K562 (cell line): Measurements from ENCODE around the gene ZNF629. TPM values are rescaled to one million over a fixed set of nuclear protein-coding genes. Genes with fewer than 3 reads are reported as not detected.
A peak's percentile ranks its signal among the peaks of the same experiment; 100 is the strongest.

Experiments used
- ETS2 ChIP-seq: IDR thresholded peaks from 2 replicates; pipeline ENCODE4 v1.6.1; 2016; ENCODE audit warnings: borderline replicate concordance, missing genetic modification characterization, mild to moderate bottlenecking, moderate library complexity, missing compliant biosample characterization; ENCODE audit not compliant: poor library complexity, severe bottlenecking
- NFRKB ChIP-seq: fragments of 450-650 bp; IDR thresholded peaks from 2 replicates; pipeline ENCODE4 v1.6.1; 2016; ENCODE audit warnings: low read depth
- RBBP5 ChIP-seq: fragments of 200-600 bp; sonication (generic); IDR thresholded peaks from 2 replicates; pipeline ENCODE4 v1.6.1; 2012; ENCODE audit warnings: borderline replicate concordance, mild to moderate bottlenecking, low read length, control low read depth, inconsistent platforms; ENCODE audit not compliant: insufficient read depth, poor library complexity, severe bottlenecking
- SAP30 ChIP-seq: fragments of 200-600 bp; sonication (generic); IDR thresholded peaks from 2 replicates; pipeline ENCODE4 v1.6.1; 2012; ENCODE audit warnings: borderline replicate concordance, low read depth, mild to moderate bottlenecking, moderate library complexity, low read length, control low read depth, inconsistent platforms; ENCODE audit not compliant: insufficient read depth, poor library complexity, severe bottlenecking
- SOX6 ChIP-seq: fragments of 450-650 bp; IDR thresholded peaks from 2 replicates; pipeline ENCODE4 v1.6.1; 2014; ENCODE audit warnings: mild to moderate bottlenecking
- SRSF9 ChIP-seq: fragments of 200-400 bp; formaldehyde crosslinking; IDR thresholded peaks from 2 replicates; pipeline ENCODE4 v1.6.1; 2017; ENCODE audit warnings: low read depth, low read length, borderline replicate concordance
- TCF7L2 ChIP-seq: fragments of 150-350 bp; IDR thresholded peaks from 2 replicates; pipeline ENCODE4 v1.6.1; 2016; ENCODE audit warnings: low read depth, mild to moderate bottlenecking, low read length, moderate library complexity
- YY1 ChIP-seq, 3 experiments: IDR thresholded peaks; 2 replicates each; pipeline ENCODE4 v1.6.1; 2011; ENCODE audit warnings: low read length in 2 of 3, mild to moderate bottlenecking in 2 of 3, moderate library complexity in 2 of 3, borderline replicate concordance in 1 of 3, control low read depth in 1 of 3, low read depth in 1 of 3; ENCODE audit not compliant: insufficient read depth in 3 of 3, insufficient replicate concordance in 2 of 3, control insufficient read depth in 1 of 3, insufficient read length in 1 of 3; ENCODE audit errors: extremely low read depth in 1 of 3
- ZNF41 ChIP-seq: fragments of 250-450 bp; sonication (Bioruptor Pico); conservative IDR thresholded peaks from 2 replicates; pipeline ENCODE4 v1.4.0; 2020; ENCODE audit warnings: mild to moderate bottlenecking
- ZNF561 ChIP-seq: fragments of 450-650 bp; formaldehyde crosslinking; conservative IDR thresholded peaks from 2 replicates; pipeline ENCODE4 v1.4.0; 2020; ENCODE audit warnings: mild to moderate bottlenecking, moderate library complexity
- polyA plus RNA-seq, 8 experiments: library from polyadenylated mRNA; depleted of rRNA in 4 of 8; stranded (reverse) in 5 of 8; unstranded in 3 of 8; fragments of >200 nt; fragmentation: Nextera tagmentation in 2 of 8; fragmentation: Illumina TruSeq in 1 of 8; extraction: Ambion mirVana in 2 of 8; extraction: Trizol in 1 of 8; gene quantifications; 2 replicates each; pipeline versions ENCODE4 v1.2.1 to v1.2.3, GENCODE V29; 2011 to 2014; ENCODE audit warnings: inconsistent platforms in 1 of 8, missing spikeins in 1 of 8
- total RNA-seq, 7 experiments: library from RNA; depleted of rRNA in 6 of 7; stranded (reverse); fragments of >200 nt in 6 of 7; fragmentation: Illumina TruSeq in 2 of 7; extraction: Trizol in 2 of 7; gene quantifications; 2 replicates each; pipeline versions ENCODE4 v1.2.1 to v1.2.3, GENCODE V29; 2011 to 2021; ENCODE audit warnings: low replicate concordance in 1 of 7
- TF ChIP-seq, protein P1 (sequence below), 2 experiments: fragments of 450-650 bp in 1 of 2; sonication (generic) in 1 of 2; formaldehyde crosslinking in 1 of 2; IDR thresholded peaks; 2 replicates each; pipeline versions ENCODE4 v1.7.1 to v1.9.0; 2016 to 2022; ENCODE audit warnings: inconsistent platforms in 1 of 2, mild to moderate bottlenecking in 1 of 2, missing genetic modification reagents in 1 of 2
- TF ChIP-seq, protein P2 (sequence below): sonication (generic); formaldehyde crosslinking; IDR thresholded peaks from 2 replicates; pipeline ENCODE4 v1.8.1; 2023; ENCODE audit warnings: mild to moderate bottlenecking, missing genetic modification reagents
- TF ChIP-seq, protein P3 (sequence below): fragments of 450-650 bp; formaldehyde crosslinking; conservative IDR thresholded peaks from 2 replicates; pipeline ENCODE4 v1.4.0; 2022; ENCODE audit warnings: mild to moderate bottlenecking, missing genetic modification characterization

ZNF629 gene
- total and polyA plus RNA-seq, 9 of the 15 experiments (the other 6 are each of a cell fraction or from before 2014, with no cell fraction given) = 0.44 to 18.8 (median 7.4) TPM

DNA sequence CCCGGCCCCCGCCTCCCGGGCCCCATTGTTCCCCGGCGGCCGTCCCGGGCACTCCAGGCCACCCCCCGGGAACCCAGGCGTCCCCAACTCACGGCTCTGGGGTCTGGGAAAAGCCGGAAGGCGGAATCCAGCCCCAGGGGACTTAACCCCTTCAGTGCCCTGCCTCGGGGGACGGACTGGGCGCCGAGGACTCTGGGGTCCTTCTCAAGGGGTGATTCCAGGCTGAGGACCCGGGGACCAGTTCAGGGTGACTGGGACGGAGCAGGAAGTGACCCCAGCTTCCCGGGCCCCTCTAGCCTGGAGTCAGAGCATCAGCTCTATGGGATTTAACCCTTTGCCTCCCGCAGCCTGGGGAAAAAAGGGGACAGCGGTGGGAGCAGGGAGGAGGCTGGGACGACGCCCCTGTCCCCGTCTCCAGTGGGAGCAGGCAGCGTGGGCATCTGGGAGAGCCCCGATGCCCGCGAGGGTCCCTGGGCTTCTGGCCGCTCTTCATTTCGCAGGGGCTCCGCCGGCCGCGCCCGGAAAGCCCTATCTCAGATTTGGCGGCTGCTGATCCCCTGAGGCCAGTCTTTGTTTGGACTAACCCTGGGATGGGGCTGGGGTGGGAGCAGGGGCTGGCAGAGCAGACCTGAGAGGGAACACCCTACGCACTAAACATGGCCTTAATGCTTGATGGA, at the start of gene ZNF629 (continued):
- TF ChIP-seq, protein P1, sequence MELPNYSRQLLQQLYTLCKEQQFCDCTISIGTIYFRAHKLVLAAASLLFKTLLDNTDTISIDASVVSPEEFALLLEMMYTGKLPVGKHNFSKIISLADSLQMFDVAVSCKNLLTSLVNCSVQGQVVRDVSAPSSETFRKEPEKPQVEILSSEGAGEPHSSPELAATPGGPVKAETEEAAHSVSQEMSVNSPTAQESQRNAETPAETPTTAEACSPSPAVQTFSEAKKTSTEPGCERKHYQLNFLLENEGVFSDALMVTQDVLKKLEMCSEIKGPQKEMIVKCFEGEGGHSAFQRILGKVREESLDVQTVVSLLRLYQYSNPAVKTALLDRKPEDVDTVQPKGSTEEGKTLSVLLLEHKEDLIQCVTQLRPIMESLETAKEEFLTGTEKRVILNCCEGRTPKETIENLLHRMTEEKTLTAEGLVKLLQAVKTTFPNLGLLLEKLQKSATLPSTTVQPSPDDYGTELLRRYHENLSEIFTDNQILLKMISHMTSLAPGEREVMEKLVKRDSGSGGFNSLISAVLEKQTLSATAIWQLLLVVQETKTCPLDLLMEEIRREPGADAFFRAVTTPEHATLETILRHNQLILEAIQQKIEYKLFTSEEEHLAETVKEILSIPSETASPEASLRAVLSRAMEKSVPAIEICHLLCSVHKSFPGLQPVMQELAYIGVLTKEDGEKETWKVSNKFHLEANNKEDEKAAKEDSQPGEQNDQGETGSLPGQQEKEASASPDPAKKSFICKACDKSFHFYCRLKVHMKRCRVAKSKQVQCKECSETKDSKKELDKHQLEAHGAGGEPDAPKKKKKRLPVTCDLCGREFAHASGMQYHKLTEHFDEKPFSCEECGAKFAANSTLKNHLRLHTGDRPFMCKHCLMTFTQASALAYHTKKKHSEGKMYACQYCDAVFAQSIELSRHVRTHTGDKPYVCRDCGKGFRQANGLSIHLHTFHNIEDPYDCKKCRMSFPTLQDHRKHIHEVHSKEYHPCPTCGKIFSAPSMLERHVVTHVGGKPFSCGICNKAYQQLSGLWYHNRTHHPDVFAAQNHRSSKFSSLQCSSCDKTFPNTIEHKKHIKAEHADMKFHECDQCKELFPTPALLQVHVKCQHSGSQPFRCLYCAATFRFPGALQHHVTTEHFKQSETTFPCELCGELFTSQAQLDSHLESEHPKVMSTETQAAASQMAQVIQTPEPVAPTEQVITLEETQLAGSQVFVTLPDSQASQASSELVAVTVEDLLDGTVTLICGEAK (IDR thresholded peaks at IDR 0.05) = peak; percentile 89
- TF ChIP-seq, protein P1 (CRISPR knock-in tag; IDR thresholded peaks at IDR 0.05) = no peak
- TF ChIP-seq, protein P2, sequence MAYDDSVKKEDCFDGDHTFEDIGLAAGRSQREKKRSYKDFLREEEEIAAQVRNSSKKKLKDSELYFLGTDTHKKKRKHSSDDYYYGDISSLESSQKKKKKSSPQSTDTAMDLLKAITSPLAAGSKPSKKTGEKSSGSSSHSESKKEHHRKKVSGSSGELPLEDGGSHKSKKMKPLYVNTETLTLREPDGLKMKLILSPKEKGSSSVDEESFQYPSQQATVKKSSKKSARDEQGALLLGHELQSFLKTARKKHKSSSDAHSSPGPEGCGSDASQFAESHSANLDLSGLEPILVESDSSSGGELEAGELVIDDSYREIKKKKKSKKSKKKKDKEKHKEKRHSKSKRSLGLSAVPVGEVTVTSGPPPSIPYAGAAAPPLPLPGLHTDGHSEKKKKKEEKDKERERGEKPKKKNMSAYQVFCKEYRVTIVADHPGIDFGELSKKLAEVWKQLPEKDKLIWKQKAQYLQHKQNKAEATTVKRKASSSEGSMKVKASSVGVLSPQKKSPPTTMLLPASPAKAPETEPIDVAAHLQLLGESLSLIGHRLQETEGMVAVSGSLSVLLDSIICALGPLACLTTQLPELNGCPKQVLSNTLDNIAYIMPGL (CRISPR knock-in tag) = peak; percentile 56; the same call in 1 of the 2 replicates
- TF ChIP-seq SRSF9 (no peak), TCF7L2 (no peak), NFRKB (peak; percentile 85), ZNF41 (CRISPR knock-in tag) (no peak), SAP30 (peak; percentile 58), YY1 (IDR thresholded peaks at IDR 0.05; ENCODE audit: borderline replicate concordance in 1 of 3, control insufficient read depth in 1 of 3, extremely low read depth in 1 of 3, insufficient read depth in 3 of 3, insufficient read length in 1 of 3, insufficient replicate concordance in 2 of 3, low read depth in 1 of 3, low read length in 2 of 3) (peak in 1 of 3 experiments; percentile 19), ETS2 (tag) (no peak), RBBP5 (peak; percentile 55), SOX6 (peak; percentile 12; the same call in 1 of the 2 replicates), ZNF561 (CRISPR knock-in tag) (no peak)
- TF ChIP-seq, protein P3, sequence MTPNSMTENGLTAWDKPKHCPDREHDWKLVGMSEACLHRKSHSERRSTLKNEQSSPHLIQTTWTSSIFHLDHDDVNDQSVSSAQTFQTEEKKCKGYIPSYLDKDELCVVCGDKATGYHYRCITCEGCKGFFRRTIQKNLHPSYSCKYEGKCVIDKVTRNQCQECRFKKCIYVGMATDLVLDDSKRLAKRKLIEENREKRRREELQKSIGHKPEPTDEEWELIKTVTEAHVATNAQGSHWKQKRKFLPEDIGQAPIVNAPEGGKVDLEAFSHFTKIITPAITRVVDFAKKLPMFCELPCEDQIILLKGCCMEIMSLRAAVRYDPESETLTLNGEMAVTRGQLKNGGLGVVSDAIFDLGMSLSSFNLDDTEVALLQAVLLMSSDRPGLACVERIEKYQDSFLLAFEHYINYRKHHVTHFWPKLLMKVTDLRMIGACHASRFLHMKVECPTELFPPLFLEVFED = no peak
